Testis (tissue), 3 donors: Measurements from ENCODE around the gene UBL5. TPM values are rescaled to one million over a fixed set of nuclear protein-coding genes. Genes with fewer than 3 reads are reported as not detected.

Experiments
- DNase-seq: peaks from one replicate; pipeline ENCODE4 v3.0.0-alpha.2; 2019
- H3K27ac ChIP-seq, 2 donors: fragments of 200-600 bp; sonication (generic); one replicate each; pipeline ENCODE4 v1.5.1; 2019
- H3K27me3 ChIP-seq: fragments of 200-600 bp; sonication (generic); one replicate; pipeline ENCODE4 v1.5.1; 2019
- H3K36me3 ChIP-seq: fragments of 200-600 bp; sonication (generic); one replicate; pipeline ENCODE4 v1.5.1; 2017; ENCODE audit warnings: low read depth; ENCODE audit errors: missing control alignments
- H3K4me1 ChIP-seq: fragments of 200-600 bp; sonication (generic); one replicate; pipeline ENCODE4 v1.5.1; 2019
- H3K4me3 ChIP-seq, 2 donors: fragments of 200-600 bp; sonication (generic); one replicate each; pipeline ENCODE4 v1.5.1; 2017 to 2019
- H3K9me3 ChIP-seq: fragments of 200-600 bp; sonication (generic); one replicate; pipeline ENCODE4 v1.5.1; 2017
- POLR2A ChIP-seq: fragments of 450-650 bp; IDR thresholded peaks from one replicate; pipeline ENCODE4 v1.6.1; 2017; ENCODE audit warnings: antibody characterized with exemption, mild to moderate bottlenecking, moderate library complexity
- WGBS, 2 donors: methylation state at CpG; one replicate each; pipeline ENCODE4 v1.1.5; 2018; 5-methylcytosine and 5-hydroxymethylcytosine counted together
- intact Hi-C: fragments of 100-400 bp; cut with DNase I; formaldehyde crosslinking; loops from one replicate; pipeline ENCODE4 v1.15.1; 2023; ENCODE audit warnings: low total_unique reads
- polyA plus RNA-seq: library from polyadenylated mRNA; stranded (reverse); fragments of 350-450 nt; fragmentation: Illumina TruSeq; extraction: RNeasy Lipid Tissue Mini Kit (QIAGEN cat#74804); gene quantifications from one replicate; pipeline ENCODE4 v1.2.3, GENCODE V29; 2014; ENCODE audit warnings: low read depth, low replicate concordance; ENCODE audit not compliant: insufficient read depth
- small RNA-seq, 2 donors: library from RNA; depleted of rRNA; stranded (forward); fragments of <200 nt; gene quantifications; one replicate each; pipeline ENCODE3, GENCODE V24; 2016
- total RNA-seq, 2 donors: library from RNA; depleted of rRNA; stranded (reverse); fragments of >200 nt; gene quantifications; one replicate each; pipeline ENCODE4 v1.2.3, GENCODE V29; 2016
- TF ChIP-seq, protein P1 (sequence below), 3 experiments: fragments of 450-650 bp in 2 of 3; fragments of 200-600 bp in 1 of 3; sonication (generic) in 1 of 3; IDR thresholded peaks; one replicate each; pipeline ENCODE4 v1.5.1; 2016 to 2019; ENCODE audit warnings: antibody characterized with exemption in 3 of 3, mild to moderate bottlenecking in 2 of 3, moderate library complexity in 1 of 3

Gene UBL5
- total and polyA plus RNA-seq, 3 donors from 2014 or later, result 418 to 540 (median 491) TPM

DNA sequence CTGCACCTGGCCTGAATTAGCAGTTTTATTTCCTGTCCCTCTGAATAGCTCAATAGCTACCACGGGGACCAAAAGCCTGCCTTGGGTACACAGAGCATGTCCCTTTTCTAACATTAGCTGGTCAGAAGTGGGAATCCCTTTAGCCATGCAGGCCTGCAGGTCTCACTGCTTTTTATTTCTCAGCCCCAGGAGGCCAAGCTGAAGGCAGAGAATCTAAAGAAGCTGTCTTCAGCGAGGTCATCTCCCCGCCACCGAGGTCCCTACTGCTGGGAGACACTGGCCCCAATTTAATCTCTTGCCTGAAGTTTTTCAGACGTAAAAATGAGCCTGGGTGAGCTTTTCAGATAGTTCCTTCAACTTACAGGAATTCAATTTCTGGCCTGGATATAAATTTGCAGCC, 48.1 kb downstream of the UBL5 start:
- Histone ChIP-seq H3K4me3 (no peak overlapping the region), H3K36me3 (no peaks in the 10 kb centered on the region), H3K9me3 (no peaks in the 10 kb centered on the region), H3K4me1 (no peaks in the 10 kb centered on the region), H3K27ac (no peak overlapping the region), H3K27me3 (no peaks in the 10 kb centered on the region)
- DNase-seq, result no peak
- no peak for TF ChIP-seq POLR2A
- TF ChIP-seq, protein P1, sequence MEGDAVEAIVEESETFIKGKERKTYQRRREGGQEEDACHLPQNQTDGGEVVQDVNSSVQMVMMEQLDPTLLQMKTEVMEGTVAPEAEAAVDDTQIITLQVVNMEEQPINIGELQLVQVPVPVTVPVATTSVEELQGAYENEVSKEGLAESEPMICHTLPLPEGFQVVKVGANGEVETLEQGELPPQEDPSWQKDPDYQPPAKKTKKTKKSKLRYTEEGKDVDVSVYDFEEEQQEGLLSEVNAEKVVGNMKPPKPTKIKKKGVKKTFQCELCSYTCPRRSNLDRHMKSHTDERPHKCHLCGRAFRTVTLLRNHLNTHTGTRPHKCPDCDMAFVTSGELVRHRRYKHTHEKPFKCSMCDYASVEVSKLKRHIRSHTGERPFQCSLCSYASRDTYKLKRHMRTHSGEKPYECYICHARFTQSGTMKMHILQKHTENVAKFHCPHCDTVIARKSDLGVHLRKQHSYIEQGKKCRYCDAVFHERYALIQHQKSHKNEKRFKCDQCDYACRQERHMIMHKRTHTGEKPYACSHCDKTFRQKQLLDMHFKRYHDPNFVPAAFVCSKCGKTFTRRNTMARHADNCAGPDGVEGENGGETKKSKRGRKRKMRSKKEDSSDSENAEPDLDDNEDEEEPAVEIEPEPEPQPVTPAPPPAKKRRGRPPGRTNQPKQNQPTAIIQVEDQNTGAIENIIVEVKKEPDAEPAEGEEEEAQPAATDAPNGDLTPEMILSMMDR (IDR thresholded peaks at IDR 0.05), result no peak
- 68 to 89% methylated on average over 5 of the region's 5 CpGs for WGBS, 2 donors
- intact Hi-C loops, result no loop called here

DNA sequence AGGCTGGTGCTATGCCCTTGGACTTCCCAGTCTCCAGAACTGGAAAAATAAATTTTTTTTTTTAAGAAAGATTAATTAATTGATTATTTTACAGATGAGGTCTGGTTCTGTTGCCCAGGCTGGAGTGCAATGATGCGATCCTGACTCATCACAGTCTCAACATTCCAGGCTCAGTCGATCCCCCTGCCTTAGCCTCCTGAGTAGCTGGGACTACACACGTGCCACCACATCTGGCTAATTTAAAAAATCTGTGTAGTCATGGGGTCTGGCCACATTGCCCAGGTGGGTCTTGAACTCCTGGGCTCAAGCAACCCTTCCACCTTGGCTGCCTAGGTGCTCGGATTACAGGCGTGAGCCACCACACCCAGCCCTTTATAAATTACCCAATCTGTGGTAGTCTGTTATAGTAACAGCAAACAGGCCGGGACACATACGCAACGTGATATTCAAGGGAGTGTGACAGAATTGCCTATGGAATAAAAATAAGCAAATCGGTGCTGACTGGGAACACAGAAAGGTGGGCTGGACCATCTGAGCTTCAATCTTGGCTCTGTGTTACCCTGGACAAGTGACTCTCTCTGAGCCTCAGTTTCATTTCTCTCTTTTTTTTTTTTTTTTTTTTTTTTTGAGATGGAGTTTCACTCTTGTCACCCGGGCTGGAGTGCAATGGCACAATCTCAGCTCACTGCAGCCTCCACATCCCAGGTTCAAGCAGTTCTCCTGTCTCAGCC, 50.2 kb downstream of the UBL5 start:
- 93 to 96% methylated on average over 10 of the region's 10 CpGs for WGBS, 2 donors

DNA sequence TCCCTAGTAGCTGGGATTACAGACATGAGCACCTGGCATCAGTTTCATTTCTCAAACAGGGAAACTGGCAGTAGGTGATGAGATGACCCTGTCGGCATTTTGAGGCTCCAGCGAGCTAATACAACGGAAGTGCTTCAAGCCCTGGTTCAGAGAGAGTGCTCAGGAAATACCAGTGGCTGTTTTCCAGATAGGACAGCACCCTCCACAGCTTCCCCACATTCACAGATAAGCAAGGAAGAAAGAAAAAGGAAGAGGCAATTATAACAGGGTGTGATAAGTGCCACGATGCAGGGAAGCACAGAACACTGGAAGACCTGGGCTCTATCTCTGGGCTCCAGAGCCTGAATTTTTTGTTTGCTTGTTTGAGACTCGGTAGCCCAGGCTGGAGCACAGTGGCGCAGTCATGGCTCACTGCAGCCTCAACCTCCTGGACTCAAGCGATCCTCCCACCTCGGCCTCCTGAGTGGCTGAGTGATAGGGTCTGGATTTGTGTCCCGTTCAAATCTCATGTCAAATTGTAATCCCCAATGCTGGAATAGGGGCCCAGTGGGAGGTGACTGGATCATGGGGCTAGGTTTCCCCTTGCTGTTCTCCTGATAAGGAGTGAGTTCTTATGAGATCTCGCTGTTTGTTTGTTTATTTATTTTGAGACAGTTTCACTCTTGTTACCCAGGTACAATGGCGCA, 50.9 kb downstream of the UBL5 start:
- Histone ChIP-seq H3K9me3 (no peaks in the 10 kb centered on the region), H3K4me3 (no peak overlapping the region), H3K27ac (no peak overlapping the region), H3K4me1 (no peaks in the 10 kb centered on the region), H3K36me3 (no peaks in the 10 kb centered on the region), H3K27me3 (no peaks in the 10 kb centered on the region)
- DNase-seq, result no peak
- intact Hi-C loops, result no loop called here
- TF ChIP-seq, protein P1 (IDR thresholded peaks at IDR 0.05), result no peak
- TF ChIP-seq POLR2A, result no peak
- 80 to 85% methylated on average over 11 of the region's 11 CpGs for WGBS, 2 donors

More for the DNA sequence above, 50.2 kb downstream of the UBL5 start:
- no peak for DNase-seq
- H3K36me3 ChIP-seq, result no peaks in the 10 kb centered on the region
- intact Hi-C loops, result no loop called here
- no peaks in the 10 kb centered on the region for H3K4me1 ChIP-seq
- TF ChIP-seq, protein P1 (IDR thresholded peaks at IDR 0.05), result no peak
- TF ChIP-seq POLR2A, result no peak
- no peaks in the 10 kb centered on the region for H3K9me3 ChIP-seq
- H3K4me3 ChIP-seq, result no peak overlapping the region
- no peaks in the 10 kb centered on the region for H3K27me3 ChIP-seq
- no peak overlapping the region for H3K27ac ChIP-seq

Small RNAs within 50 kb of the gene (small RNA-seq; reads per million reads assigned to genes)
- 0 reads per million in 2 donors for gene RF00156

Other genes with a start within 250 kb of the UBL5 start
- 10 to 100 TPM; 20.8 to 26.4 TPM for gene ZNF121, start 243.4 kb upstream of the UBL5 start, total RNA-seq
- 4.1 TPM for gene ZNF121, start 243.4 kb upstream of the UBL5 start, polyA plus RNA-seq
- gene ZNF561, start 206.7 kb upstream of the UBL5 start, total RNA-seq, result 10 to 100 TPM; 19.3 to 37.7 TPM
- gene ZNF561, start 206.7 kb upstream of the UBL5 start, polyA plus RNA-seq, result 16.9 TPM
- 10 to 100 TPM; 16.9 to 17.4 TPM for gene ZNF562, start 152.8 kb upstream of the UBL5 start, total RNA-seq
- gene ZNF562, start 152.8 kb upstream of the UBL5 start, polyA plus RNA-seq, result 7.4 TPM
- gene ZNF846, start 59.2 kb upstream of the UBL5 start, total RNA-seq, result 10 to 100 TPM; 48.1 to 50.5 TPM
- 63.3 TPM for gene ZNF846, start 59.2 kb upstream of the UBL5 start, polyA plus RNA-seq
- gene FBXL12, start 8.8 kb upstream of the UBL5 start, total RNA-seq, result 10 to 100 TPM; 38.7 to 42.6 TPM
- 24.7 TPM for gene FBXL12, start 8.8 kb upstream of the UBL5 start, polyA plus RNA-seq
- 100 to 1,000 TPM; 228 to 232 TPM for gene PIN1, start 7.4 kb downstream of the UBL5 start, total RNA-seq
- gene PIN1, start 7.4 kb downstream of the UBL5 start, polyA plus RNA-seq, result 209 TPM
- gene OLFM2, start 108.6 kb downstream of the UBL5 start, total RNA-seq, result 10 to 100 TPM; 15.9 to 22.5 TPM
- 27.0 TPM for gene OLFM2, start 108.6 kb downstream of the UBL5 start, polyA plus RNA-seq
- 1 to 10 TPM; 5.5 to 7.0 TPM for gene COL5A3, start 182.6 kb downstream of the UBL5 start, total RNA-seq
- 7.6 TPM for gene COL5A3, start 182.6 kb downstream of the UBL5 start, polyA plus RNA-seq
- gene RDH8, start 185.6 kb downstream of the UBL5 start, total RNA-seq, result 1 to 10 TPM in 1 of 2 donors, not detected in 1; 1.7 TPM
- gene RDH8, start 185.6 kb downstream of the UBL5 start, polyA plus RNA-seq, result 3.7 TPM